ENCODE data around the gene GALNTL6.
"Not testable (repeated sequence)": the region's sequence is repeated elsewhere in the genome, so short reads cannot be mapped to it uniquely, and the experiment has no call there.

Gene GALNTL6

DNA sequence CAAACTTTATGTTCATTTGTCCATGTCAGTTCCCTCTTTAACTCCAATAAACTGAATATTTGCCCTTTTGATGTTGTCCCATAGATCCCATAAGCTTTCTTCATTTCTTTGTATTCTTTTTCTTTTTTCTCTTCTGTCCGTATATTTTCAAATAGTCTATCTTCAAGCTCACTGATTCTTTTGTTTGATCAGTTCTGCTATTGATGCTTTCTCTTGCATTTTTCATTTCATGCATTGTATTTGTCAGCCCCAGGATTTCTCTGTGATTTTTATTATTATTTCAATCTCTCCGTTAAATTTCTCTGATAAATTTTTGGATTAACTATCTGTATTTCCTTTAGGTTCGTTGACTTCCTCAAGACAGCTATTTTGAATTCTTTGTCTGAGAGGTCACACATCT lies 1082.5 kb downstream of the GALNTL6 start:
- DNase-seq: no peak

DNA sequence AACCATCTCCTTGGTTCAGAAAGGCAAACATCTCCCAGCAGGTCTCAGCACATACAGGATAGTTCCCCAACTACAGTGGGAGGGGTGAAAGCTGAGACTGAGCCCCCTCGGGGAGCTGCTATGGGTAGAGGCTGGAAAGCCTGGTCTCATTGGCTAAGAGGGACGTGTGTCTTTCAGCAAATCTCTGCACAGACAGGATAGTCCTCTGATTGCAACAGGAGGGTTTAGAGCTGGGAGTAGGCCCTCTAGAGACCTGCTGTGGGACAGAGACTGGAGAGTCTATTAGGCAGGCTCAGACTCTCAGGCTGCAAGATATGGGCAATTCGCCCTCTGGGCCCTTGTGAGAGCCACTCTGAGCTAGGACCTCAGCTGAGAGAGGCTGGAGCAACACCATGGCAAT lies 1083.8 kb downstream of the GALNTL6 start:
- DNase-seq: no peak

DNA sequence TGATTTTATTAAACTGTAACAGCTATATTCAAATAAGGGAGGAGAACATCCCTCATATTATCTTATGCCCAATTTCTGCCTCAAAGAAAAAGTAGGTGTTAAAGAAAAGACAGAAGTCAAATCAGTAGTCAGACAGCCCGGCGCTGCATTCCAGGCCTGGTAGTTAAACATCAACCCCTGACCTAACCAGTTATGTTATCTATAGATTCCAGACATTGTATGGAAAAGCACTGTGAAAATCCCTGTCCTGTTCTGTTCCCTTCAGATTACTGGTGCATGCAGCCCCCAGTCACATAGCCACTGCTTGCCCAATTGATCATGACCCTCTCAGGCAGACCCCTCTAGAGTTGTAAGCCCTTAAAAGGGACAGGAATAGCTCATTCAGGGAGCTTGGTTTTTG lies 1085.5 kb downstream of the GALNTL6 start:
- no peak for DNase-seq

DNA sequence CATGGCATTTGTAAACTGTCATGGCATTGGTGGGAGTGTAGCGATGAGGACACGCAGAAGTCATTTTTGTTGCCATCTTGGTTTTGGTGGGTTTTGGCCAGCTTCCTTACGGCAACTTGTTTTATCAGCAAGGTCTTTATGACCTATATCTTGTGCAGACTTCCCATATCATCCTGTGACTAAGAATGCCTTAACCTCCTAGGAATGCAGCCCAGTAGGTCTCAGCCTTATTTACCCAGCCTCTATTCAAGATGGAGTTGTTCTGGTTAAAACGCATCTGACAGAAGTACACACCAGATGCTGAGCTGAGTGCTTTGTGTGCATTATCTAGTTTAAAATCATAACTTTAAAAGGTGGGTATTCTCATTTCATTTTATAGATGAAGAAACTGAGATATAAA lies 1086.7 kb downstream of the GALNTL6 start:
- no peak for DNase-seq

DNA sequence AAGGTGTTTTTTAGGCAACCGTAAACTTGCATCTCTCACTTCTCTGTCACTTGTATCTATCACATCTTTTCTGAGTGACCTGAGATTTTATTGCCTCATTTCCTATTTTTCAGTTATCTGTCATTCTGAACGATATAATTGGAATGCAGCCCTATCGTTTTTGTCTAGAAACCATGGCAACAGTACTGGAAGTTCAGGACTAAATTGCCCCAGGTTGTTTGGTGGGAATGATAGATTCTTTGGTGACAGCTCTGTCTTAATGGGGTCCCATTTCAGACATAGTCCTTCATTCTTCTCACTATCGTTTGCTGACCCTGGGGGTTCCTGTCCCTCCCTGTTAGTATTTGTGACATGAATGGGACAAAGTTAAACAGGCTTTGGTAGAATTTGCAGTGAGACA lies 1087.7 kb downstream of the GALNTL6 start:
- no peak for DNase-seq

DNA sequence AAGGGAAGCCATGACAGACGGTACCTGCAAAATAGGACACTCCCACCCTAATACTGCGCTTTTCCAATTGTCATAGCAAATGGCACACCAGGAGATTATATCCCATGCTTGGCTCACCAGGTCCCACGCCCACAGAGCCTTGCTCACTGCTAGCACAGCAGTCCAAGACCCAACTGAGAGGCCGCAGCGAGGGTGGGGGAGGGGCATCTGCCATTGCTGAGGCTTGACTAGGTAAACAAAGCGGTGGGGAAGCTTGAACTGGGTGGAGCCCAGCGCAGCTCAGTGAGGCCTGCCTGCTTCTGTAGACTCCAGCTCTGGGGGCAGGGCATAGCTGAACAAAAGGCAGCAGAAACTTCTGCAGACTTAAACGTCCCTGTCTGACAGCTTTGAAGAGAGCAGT lies 1099.3 kb downstream of the GALNTL6 start:
- DNase-seq: not testable (repeated sequence)

DNA sequence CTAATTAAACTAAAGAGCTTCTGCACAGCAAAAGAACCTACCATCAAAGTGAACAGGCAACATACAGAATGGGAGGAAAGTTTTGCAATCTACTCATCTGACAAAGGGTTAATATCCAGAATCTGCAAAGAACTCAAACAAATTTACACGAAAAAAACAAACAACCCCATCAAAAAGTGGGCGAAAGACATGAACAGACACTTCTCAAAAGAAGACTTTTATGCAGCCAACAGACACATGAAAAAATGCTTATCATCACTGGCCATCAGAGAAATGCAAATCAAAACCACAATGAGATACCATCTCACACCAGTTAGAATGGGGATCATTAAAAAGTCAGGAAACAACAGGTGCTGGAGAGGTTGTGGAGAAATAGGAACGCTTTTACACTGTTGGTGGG lies 1104.2 kb downstream of the GALNTL6 start:
- DNase-seq: not testable (repeated sequence)

DNA sequence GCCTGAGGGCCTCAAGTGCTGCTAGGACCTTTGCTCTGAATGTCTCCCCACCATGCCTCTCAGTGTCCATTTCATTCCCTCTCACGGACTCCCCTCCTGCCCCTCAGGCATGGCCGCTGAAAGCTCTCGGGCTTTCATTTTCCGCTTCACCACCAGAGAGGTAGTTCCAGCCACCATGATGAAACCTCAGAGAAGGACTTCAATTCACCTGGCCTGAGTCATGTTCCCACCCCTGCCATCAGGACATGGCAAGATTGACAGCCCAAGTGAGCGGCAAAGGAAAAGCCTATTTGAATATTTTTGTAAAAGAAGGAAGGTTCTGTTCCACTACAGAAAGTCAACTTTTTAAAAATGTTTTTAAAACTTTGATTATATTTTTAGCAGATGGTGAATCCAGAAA lies 1106.1 kb downstream of the GALNTL6 start:
- DNase-seq: no peak

DNA sequence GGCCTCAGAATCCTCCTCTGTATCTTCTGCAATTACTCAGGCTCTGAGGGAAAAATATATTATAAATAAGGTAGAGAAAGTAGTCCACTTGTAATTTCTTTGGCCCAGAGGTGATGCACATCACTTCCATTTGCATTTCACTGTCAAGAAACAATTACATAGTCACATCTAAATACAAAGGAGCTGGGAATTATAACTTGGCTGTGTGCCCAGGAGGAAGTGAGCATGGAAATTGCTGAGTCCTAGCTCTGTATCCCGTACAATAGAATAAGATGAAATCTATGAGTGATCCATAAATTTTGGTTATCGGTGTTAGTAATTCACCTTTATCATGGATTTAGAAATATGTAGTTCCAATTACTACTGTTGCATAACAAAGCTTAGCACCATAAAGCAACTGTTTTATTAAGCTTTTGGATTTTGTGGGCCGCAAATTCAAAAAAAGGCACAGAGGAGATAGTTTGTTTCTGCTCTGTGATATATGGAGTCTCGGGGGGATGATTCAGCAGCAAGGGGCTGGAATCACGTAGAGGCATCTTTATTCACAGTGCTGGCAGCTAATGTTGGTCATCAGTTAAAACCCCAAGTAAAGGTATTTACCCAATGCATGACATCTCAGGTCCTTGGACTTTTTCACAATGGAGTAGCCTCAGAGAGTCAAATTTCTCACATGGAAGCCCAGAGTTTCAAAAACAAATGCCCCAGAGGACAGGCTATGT lies 1114.1 kb downstream of the GALNTL6 start:
- no peak for DNase-seq

DNA sequence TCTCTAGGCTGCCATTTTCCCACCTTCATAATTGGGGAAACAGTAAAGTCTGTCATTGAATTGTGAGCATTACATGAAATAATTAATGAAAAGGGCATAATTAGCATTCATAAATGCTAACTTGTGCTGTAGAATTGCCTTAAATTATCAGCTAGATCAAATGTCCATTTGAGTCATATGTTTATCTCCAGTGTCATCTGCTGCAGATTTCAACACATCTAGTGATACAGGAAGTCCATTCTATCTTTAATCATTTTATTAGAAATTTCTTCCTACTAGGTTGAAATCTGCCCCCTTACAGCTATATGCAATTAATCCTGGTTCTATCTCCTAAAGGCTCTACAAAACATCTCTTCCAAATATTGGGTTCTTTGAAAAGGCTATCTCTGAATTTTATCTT lies 1115.1 kb downstream of the GALNTL6 start:
- DNase-seq: no peak

DNA sequence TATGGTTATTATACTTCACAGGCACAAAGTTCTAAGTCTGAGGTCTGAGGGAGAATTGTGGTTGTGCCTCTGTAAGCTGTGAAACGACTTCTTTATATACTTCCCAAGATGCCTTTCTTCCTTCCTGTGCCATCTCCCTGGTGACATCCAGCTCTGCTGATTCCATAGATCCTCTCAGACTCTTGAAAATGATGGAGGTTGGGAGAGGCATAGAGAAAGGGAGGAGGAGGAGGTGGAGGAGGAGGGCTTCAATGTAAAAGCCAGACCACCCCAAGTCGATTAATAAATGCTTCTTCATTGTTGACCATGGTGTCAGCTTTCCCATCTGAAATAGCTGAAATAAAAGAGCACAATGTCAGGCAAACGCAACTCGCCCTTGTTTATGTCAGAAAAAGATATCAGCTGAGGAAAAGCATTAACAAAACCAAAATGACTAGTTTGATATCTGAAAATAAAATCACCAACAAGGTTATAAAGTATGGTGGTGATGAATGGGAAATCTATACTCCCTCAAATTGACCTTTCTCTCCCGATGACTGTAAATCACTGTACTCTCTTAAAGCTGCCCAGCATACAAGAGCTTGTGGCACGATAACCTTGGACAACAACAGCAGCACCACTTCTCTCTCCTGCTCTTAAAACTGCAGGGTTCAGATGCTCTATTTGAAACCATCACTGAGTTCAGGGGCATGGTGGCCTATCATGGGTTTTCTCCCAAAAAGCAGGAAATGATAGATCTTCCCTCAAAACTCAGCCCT lies 1125.0 kb downstream of the GALNTL6 start:
- DNase-seq: no peak

DNA sequence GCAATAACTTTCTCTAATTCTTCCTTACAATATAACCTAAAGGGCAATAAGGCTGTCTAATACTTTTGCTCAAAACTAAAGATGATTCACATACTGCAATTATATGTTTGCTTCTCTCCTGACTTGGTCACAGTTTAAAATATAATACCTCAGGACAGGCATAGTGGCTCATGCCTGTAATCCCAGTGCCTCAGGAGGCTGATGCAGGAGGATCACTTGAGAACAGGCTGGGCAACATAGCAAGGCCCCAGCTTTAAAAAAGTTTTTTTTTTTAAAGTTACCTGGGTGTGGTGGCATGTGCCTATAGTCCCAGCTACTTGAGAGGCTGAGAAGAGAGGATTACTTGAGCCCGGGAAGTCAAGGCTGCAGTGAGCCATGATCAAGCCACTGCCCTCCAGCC lies 1125.7 kb downstream of the GALNTL6 start:
- no peak for DNase-seq

DNA sequence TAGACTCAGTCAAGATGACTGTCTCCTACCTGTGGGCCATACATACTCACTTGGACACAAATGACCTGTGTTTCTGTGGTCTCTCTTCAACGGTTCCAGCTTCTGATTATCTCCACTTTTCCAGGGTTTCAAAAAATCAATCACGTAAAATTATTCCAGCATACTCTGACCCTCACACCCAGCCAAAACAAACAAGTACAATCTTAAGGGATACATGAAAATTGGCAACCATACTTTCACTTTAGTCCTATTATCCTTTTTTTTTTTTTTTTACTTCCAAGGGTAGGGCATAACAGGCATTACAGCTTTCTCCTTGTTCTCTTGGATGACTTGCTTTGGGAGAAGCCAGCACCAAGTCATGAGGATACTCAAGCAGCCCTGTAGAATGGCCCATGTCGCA lies 1129.6 kb downstream of the GALNTL6 start:
- DNase-seq: no peak

DNA sequence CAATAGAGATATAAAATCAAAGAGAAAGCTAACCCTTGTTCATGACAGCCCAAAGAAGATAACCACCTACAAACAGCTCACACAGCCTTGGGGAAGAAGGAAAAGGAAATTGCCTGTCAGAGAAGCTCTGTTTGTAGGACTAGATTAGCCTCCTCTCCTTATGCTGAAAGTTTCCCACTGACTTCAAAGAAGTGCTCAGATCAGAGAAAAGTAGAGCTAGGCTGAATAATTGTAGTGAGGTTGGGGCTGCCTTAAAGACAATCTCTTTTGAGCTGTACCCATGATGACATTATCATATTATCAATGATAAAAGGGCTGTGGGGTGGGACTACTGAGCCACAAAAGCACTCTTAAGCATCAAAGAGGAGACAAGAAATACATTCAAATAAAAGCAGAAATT lies 1132.4 kb downstream of the GALNTL6 start:
- DNase-seq: no peak

DNA sequence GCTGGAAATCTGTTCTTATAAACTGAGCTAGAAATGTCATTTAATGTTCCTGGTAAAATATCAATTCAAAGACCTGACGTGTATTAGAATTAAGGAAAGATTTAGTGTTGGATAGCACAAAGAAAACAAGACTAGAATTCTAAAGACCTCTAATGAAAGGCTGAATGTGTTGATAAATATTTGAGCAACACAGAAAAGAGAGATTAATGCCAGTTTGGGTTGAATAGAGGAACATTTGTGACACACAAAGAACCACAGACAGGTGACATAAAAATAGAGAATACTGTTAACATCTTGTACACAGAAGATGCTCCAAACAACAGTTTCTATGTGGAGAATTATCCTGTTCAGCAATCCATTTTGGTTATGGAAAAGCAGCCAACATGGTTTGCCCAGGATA lies 1133.3 kb downstream of the GALNTL6 start:
- no peak for DNase-seq

DNA sequence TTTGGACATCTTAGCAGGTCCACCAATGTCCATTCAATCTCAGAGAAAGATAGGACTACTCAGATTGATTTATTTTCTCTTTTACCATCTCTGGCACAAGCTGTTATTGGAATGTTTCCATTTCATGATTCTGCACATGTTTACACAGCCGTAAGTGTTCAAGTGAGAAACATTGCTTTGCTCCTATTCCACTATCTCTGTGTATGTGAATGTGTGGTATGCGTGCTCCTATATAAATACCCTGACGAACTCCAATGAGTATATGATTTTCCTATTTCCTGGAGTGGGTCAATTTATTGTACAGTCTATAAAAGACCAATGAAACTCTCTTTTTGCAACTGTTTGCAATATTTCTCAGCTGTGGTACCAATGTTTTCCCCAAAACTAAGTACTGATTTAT lies 1134.4 kb downstream of the GALNTL6 start:
- no peak for DNase-seq

DNA sequence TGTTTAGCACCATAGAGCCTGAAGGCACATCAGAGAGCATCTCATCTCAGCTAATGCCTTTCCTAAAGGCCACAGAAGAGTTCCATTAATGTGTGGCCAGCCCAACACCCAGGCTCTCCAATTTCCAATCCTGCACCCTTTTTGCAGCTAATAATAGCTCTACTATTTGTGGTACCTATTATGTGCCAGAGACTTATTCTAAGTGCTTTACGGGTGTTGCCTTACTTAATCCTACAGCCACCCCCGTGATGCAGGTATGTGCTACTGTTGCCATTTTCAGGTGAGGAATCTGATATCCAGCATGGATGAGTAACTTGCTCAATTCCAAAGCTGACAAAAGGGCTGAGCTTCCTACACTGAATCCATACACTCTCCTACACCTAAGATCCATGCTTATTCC lies 1137.8 kb downstream of the GALNTL6 start:
- no peak for DNase-seq

DNA sequence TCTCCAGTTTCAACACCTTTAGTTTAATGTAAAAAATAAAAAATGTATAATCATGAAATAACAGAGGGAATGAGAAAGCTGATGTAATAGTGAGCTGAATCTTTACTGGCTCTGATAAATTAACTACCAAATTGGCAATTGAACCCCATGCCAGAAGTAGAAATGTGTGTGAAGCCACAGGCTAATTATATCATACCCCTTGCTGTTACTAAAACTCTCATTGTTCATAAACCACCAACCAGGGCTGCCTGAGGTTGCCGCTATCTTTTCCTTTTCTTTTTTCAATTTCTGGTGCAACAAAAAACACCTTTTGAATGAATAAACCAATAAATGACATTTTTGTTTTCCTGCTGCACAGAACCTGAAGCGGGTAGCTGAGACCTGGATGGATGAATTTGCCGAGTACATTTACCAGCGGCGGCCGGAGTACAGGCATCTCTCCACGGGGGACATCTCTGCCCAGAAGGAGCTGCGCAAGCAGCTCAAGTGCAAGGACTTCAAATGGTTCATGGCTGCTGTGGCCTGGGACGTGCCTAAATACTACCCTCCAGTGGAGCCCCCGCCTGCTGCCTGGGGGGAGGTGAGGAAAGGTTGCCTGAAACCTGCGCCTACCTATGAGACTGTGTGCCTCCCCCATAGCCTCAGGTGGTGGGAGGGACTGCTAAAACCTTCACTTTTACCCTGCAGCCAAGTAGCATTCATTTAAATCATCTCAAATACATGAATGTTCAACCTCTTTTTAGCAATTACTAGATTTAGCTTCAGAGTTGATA lies 1138.7 kb downstream of the GALNTL6 start:
- DNase-seq: no peak

DNA sequence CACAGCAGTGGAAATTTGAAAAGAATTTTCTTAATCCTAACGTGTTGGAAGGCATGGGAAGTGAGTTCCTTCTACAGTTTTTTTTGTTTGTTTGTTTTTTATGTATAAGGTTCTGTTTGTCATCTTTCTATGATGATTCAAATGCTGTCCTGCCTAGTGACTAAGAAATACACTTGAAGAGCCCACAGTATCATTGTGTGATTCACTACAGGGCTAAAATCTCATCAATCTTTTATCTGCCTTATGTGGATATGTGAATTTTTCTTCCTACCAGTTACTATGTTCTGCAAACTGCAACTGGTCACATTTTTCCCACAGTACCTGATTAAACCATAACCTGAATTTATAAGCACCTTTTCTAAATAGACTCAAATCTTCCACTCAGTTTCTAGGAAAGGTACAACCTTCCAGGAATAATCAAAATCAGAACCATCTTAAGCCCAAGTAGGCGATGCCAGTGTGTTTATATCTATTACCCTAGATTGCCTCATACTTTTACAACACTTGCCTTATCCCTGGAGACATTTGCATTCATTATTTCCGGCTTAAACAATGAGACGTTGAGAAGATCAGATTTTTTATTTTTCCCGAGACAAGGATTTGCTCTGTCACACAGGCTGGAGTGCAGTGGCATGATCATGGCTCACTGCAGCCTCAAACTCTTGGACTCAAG lies 1140.8 kb downstream of the GALNTL6 start:
- no peak for DNase-seq

DNA sequence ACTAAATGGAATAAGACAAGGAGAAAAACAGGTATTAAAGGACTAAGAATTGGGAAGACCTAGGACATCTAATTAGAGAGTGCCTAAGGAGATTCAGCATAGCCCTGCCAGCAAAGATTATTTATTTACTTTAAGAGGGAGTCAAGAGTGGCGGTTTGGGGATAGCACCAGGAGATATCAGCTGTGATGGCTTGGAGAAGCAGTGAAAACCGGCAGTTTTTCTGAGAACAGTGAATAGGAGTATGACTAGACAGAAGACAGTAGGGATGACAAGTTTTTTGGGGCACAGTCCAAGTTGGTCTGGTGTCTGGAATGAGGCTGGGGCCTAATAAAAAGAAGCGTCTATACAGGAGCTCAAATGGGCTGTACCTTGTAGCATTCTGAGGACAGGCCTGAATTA lies 1143.1 kb downstream of the GALNTL6 start:
- DNase-seq: not testable (repeated sequence)

DNA sequence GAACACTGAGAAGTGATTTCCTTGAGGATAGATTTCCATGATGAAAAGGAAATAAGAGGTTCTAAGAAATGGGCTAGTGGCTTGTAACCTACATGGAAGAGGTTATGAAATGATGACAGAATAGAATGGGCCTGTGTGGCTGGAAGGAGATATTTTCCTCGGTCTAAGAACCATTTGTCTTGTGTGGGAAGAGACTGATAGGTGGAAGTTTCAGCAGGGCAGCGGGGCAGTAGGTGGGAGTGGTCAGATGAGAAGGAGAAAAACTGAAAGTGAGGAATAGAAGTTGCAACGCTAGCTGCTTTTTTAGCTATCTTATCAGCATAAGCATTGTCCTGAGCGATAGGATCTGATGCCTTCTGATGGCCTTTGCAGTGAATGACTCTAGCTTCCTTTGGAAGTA lies 1144.0 kb downstream of the GALNTL6 start:
- no peak for DNase-seq

DNA sequence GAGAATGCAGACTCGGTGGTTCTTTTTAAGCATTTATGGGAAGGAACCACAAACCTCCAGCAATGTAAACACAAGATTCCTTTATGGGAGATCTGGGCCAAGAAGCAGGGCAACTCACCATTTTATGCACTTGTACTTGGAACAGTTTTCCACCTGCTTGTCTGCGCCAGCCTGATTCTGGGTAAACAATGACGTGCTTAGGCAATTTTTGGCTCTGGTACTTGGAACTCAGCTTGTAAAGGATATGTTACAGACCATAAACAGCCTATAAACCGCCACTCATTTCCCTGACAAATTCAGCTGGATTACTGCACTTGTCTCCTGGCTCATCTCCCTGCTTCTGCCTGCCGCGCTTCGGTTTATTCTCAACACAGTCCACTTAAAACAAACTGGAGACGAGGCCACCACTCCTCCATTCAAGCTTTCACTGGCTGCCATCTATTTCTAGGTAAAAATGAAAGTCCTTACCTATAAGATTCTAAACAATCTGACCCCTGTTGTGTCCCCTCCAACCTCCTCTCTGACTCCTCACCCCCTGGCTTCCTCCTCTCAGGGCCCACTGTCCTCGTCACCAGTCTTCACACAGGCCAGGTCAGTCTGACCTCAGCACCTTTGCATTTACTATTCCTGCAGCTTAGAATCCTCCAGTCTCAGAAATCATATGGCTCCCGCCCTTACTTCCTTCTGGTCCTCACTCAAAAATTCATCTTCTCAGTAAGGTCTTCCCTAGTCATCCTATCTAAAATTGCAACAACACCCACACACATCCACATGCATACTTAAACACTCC lies 1149.6 kb downstream of the GALNTL6 start:
- DNase-seq: no peak

Measured in activated gamma-delta T cell (primary cell).